Measurements from ENCODE around the gene LPIN1.

Gene LPIN1

DNA sequence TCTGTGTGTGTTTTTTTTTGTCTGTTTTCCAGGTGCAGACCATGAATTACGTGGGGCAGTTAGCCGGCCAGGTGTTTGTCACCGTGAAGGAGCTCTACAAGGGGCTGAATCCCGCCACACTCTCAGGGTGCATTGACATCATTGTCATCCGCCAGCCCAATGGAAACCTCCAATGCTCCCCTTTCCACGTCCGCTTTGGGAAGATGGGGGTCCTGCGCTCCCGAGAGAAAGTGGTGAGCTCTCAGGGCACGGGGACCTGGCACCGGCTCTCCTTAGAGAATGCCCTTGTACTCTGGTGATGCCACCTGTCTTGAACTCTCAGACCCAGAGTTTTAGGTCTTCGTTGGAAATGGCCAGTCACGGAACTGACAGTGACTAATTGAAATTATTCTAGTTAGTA, 19.1 kb downstream of the LPIN1 start:
- Histone ChIP-seq H3K9me3 (no peaks in the 10 kb centered on the region), H3K27me3 (no peaks in the 10 kb centered on the region), H3K4me3 (no peak overlapping the region), H3K4me1 (no peaks in the 10 kb centered on the region), H3K36me3 (peaks cover 34 to 66% (median 45%) of the 10 kb centered on the region in 3 donors), H3K27ac (no peak overlapping the region)
- no peak for DNase-seq
- TF ChIP-seq, protein P1, sequence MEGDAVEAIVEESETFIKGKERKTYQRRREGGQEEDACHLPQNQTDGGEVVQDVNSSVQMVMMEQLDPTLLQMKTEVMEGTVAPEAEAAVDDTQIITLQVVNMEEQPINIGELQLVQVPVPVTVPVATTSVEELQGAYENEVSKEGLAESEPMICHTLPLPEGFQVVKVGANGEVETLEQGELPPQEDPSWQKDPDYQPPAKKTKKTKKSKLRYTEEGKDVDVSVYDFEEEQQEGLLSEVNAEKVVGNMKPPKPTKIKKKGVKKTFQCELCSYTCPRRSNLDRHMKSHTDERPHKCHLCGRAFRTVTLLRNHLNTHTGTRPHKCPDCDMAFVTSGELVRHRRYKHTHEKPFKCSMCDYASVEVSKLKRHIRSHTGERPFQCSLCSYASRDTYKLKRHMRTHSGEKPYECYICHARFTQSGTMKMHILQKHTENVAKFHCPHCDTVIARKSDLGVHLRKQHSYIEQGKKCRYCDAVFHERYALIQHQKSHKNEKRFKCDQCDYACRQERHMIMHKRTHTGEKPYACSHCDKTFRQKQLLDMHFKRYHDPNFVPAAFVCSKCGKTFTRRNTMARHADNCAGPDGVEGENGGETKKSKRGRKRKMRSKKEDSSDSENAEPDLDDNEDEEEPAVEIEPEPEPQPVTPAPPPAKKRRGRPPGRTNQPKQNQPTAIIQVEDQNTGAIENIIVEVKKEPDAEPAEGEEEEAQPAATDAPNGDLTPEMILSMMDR (IDR thresholded peaks at IDR 0.05) = no peak
- intact Hi-C loops (cut with DNase I; ENCODE audit: low total_unique reads) = no loop called here

DNA sequence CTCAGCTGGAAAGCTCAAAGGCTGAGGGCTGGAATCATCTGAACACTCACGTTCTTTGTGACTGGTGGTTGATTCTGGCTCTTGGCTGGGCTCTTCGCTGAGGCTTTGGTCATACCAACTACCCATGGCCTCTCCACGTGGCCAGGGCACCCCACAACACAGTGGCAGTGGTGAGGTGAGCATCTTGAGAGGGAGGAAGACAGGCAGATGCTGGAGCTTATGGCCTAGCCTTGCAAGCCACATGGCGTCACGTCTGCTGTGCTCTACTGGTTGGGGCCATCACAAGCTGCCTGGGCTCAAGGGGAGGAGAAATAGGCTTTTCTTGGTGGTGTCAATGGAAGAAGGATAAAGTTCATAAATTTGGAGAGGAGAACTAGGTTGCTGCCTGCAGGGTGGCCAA, 19.6 kb downstream of the LPIN1 start:
- no peak for DNase-seq
- peaks cover 35 to 71% (median 49%) of the 10 kb centered on the region in 3 donors for H3K36me3 ChIP-seq
- H3K27ac ChIP-seq = no peak overlapping the region
- H3K27me3 ChIP-seq = no peaks in the 10 kb centered on the region
- TF ChIP-seq, protein P1 (IDR thresholded peaks at IDR 0.05) = no peak
- H3K4me3 ChIP-seq = no peak overlapping the region
- no peaks in the 10 kb centered on the region for H3K4me1 ChIP-seq
- intact Hi-C loops (cut with DNase I; ENCODE audit: low total_unique reads) = no loop called here
- H3K9me3 ChIP-seq = no peaks in the 10 kb centered on the region

DNA sequence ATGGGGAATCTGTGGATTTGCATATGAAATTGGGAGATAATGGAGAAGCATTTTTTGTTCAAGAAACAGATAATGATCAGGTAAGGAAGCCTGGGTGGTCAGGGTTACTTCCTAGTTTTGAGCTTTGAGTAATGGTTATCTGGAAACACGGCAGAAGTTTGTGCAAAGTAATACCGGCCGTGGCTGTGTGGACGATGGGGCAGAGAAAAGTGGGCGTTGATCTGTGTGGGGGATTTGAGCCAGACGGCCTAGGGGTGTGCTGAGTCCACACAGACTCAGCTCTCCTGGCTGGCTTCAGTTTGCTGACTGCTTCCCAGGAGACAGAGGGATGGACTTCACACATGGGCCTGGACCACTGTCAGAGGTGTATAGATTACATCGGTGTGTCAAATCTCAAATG, 21.3 kb downstream of the LPIN1 start:
- Histone ChIP-seq H3K36me3 (peaks cover 43 to 82% (median 65%) of the 10 kb centered on the region in 3 donors), H3K27ac (no peak overlapping the region), H3K9me3 (no peaks in the 10 kb centered on the region), H3K4me1 (no peaks in the 10 kb centered on the region), H3K4me3 (no peak overlapping the region), H3K27me3 (no peaks in the 10 kb centered on the region)
- intact Hi-C loops (cut with DNase I; ENCODE audit: low total_unique reads) = no loop called here
- DNase-seq = no peak
- TF ChIP-seq, protein P1 (IDR thresholded peaks at IDR 0.05) = no peak

DNA sequence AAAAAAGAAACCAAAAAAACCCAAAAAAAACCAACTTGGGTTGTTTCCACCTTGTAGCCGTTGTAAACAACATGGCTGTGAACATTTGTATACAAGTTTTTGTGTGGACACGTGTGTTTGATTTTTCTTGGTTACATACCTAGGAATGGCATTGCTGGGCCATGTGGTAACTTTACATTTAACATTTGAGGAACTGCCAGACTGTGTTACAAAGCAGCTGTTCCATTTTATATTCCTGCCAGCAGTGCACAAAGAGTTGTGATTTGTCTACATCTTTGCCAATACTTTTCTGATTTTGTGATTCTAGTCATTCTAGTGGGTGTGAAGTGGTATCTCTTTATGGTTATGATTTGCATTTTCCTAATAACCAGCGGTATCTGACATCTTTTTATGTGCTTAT, 22.5 kb downstream of the LPIN1 start:
- Histone ChIP-seq H3K27ac (no peak overlapping the region), H3K4me1 (no peaks in the 10 kb centered on the region), H3K9me3 (no peaks in the 10 kb centered on the region), H3K36me3 (peaks cover 48 to 86% (median 76%) of the 10 kb centered on the region in 3 donors), H3K4me3 (no peak overlapping the region), H3K27me3 (no peaks in the 10 kb centered on the region)
- intact Hi-C loops (cut with DNase I; ENCODE audit: low total_unique reads) = no loop called here
- no peak for DNase-seq
- TF ChIP-seq, protein P1 (IDR thresholded peaks at IDR 0.05) = no peak

DNA sequence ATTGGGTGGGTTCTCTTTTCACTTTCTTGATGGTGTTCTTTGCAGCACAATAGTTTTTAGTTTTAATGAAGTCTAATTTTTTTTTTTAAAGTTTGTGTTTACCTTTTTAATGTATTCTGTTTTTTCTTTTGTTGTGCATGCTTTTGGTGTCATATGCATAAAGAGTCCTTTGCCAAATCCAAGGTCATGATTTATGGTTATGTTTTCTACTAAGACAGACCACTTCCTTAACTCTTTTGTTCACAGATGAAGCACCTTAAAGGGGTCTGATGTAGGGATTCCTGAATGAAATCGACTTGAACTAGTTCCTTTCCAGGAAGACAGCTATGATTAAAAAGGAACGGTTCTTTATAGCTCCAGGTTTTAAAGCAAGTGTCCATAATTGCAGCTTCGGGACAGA, 23.1 kb downstream of the LPIN1 start:
- no peak for DNase-seq
- peaks cover 54 to 91% (median 82%) of the 10 kb centered on the region in 3 donors for H3K36me3 ChIP-seq
- H3K27ac ChIP-seq = no peak overlapping the region
- H3K9me3 ChIP-seq = no peaks in the 10 kb centered on the region
- H3K27me3 ChIP-seq = no peaks in the 10 kb centered on the region
- H3K4me3 ChIP-seq = no peak overlapping the region
- TF ChIP-seq, protein P1 (IDR thresholded peaks at IDR 0.05) = no peak
- H3K4me1 ChIP-seq = no peaks in the 10 kb centered on the region
- intact Hi-C loops (cut with DNase I; ENCODE audit: low total_unique reads) = no loop called here

Measured in tibial artery (tissue), 4 donors.